Measurements from ENCODE around the gene KCNE2.

KCNE2 gene

DNA sequence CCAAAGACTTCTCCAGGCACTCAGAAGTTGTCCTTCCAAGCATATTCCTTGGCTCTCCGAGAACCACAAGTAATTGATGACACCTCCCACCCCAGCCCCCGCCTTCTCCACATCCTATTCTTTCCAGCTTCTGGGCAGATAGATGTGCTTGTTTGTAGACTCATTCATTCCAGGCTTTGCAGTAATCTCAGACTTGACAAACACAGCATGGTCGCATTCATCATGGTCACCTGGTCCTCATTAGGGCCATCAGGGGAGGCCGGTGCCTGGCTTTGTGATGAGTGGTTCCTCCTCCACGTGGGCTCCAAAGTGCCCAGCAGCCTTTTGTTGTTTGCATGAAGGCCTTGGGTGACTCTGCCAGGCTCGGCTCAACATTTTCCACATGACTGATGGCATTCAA is 28.5 kb upstream of the KCNE2 start:
- Histone ChIP-seq H3K4me3 (ENCODE audit: low read depth in 1 of 2, low read length in 2 of 2) (no peak overlapping the region), H3K27me3 (ENCODE audit: insufficient read depth, low read length, poor library complexity) (no peaks in the 10 kb centered on the region), H3K9ac (ENCODE audit: low read depth, low read length) (no peak overlapping the region), H3K36me3 (ENCODE audit: insufficient read depth, low read length) (no peaks in the 10 kb centered on the region), H3K4me1 (ENCODE audit: insufficient read depth, low read length) (no peaks in the 10 kb centered on the region), H3K27ac (ENCODE audit: low read length) (no peak overlapping the region), H3K4me2 (ENCODE audit: insufficient read depth, low read length) (no peak overlapping the region), H2AFZ (ENCODE audit: low read depth, low read length) (no peak overlapping the region), H4K20me1 (ENCODE audit: insufficient read depth, low read length) (no peaks in the 10 kb centered on the region), H3K79me2 (ENCODE audit: insufficient read depth, low read length) (no peaks in the 10 kb centered on the region), H3K9me3 (ENCODE audit: insufficient read depth, low read length, severe bottlenecking) (no peaks in the 10 kb centered on the region)
- ATAC-seq (ENCODE audit: insufficient read depth, low read depth) (no peak), DNase-seq (no peak)
- no peak for TF ChIP-seq EZH2 (IDR thresholded peaks at IDR 0.05; ENCODE audit: borderline replicate concordance, low read depth, low read length, severe bottlenecking)
- TF ChIP-seq, protein P1, sequence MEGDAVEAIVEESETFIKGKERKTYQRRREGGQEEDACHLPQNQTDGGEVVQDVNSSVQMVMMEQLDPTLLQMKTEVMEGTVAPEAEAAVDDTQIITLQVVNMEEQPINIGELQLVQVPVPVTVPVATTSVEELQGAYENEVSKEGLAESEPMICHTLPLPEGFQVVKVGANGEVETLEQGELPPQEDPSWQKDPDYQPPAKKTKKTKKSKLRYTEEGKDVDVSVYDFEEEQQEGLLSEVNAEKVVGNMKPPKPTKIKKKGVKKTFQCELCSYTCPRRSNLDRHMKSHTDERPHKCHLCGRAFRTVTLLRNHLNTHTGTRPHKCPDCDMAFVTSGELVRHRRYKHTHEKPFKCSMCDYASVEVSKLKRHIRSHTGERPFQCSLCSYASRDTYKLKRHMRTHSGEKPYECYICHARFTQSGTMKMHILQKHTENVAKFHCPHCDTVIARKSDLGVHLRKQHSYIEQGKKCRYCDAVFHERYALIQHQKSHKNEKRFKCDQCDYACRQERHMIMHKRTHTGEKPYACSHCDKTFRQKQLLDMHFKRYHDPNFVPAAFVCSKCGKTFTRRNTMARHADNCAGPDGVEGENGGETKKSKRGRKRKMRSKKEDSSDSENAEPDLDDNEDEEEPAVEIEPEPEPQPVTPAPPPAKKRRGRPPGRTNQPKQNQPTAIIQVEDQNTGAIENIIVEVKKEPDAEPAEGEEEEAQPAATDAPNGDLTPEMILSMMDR (IDR thresholded peaks at IDR 0.05; ENCODE audit: borderline replicate concordance, extremely low read depth, low read length, poor library complexity, severe bottlenecking): no peak

DNA sequence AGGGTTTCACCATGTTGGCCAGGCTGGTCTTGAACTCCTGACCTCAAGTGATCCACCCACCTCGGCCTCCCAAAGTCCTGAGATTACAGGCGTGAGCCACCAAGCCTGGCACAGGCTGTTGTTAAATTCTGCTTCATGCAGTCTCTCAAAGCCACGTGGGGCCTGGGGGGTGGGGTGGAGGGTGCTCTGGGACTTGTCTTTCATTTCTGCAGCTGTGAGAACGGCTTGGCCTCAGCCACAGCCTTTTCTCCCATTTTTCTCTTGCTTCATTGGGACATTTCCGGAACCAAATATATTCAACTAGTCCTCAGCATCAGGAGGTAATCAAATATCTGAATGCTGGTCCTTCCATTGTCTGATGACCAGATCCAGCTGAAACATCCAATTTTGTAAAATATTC is 27.6 kb upstream of the KCNE2 start:
- Histone ChIP-seq H2AFZ (ENCODE audit: low read depth, low read length) (no peak overlapping the region), H3K27me3 (ENCODE audit: insufficient read depth, low read length, poor library complexity) (no peaks in the 10 kb centered on the region), H3K27ac (ENCODE audit: low read length) (no peak overlapping the region)

DNA sequence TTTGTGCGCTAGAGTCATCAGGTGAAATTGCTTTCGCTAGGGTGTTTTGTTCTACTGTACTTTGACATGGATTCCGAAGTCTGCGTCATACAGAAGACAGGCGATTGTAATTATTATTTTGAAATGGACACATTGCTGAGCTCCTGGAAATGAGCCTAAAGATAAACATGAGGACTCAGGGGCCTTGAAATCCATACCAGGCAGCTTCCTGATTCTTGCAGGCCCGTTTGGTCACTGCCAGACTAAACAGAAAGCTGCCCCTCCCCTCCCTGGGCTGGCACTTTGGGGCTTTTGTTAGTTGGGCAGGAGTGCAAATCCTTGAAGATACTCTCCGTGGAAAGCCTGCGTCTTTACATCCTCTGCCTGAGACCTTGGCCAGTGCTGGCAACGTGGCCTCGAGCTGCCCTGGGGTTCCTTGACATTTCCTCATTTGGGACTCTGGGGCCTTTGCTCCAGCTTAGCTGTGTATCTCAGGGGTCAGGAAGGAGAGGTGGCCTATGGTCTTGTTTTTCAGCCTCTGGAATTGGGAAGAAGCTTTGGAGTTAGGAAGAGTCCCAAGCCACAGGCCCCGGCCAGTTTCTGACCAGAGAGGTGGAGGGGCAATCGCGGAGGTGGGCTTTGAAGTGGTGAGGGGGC is 26.9 kb upstream of the KCNE2 start:
- no peak for DNase-seq
- Histone ChIP-seq H3K4me1 (ENCODE audit: insufficient read depth, low read length) (no peaks in the 10 kb centered on the region), H2AFZ (ENCODE audit: low read depth, low read length) (no peak overlapping the region), H3K9ac (ENCODE audit: low read depth, low read length) (no peak overlapping the region), H3K27me3 (ENCODE audit: insufficient read depth, low read length, poor library complexity) (no peaks in the 10 kb centered on the region), H3K4me2 (ENCODE audit: insufficient read depth, low read length) (no peak overlapping the region), H3K36me3 (ENCODE audit: insufficient read depth, low read length) (no peaks in the 10 kb centered on the region), H4K20me1 (ENCODE audit: insufficient read depth, low read length) (no peaks in the 10 kb centered on the region), H3K4me3 (ENCODE audit: low read depth in 1 of 2, low read length in 2 of 2) (no peak overlapping the region), H3K79me2 (ENCODE audit: insufficient read depth, low read length) (no peaks in the 10 kb centered on the region), H3K9me3 (ENCODE audit: insufficient read depth, low read length, severe bottlenecking) (no peaks in the 10 kb centered on the region), H3K27ac (ENCODE audit: low read length) (no peak overlapping the region)
- no peak for ATAC-seq (ENCODE audit: insufficient read depth, low read depth)
- TF ChIP-seq EZH2 (IDR thresholded peaks at IDR 0.05; ENCODE audit: borderline replicate concordance, low read depth, low read length, severe bottlenecking): no peak
- TF ChIP-seq, protein P1 (IDR thresholded peaks at IDR 0.05; ENCODE audit: borderline replicate concordance, extremely low read depth, low read length, poor library complexity, severe bottlenecking): no peak

More for the DNA sequence above, 27.6 kb upstream of the KCNE2 start:
- ATAC-seq (ENCODE audit: insufficient read depth, low read depth) (no peak), DNase-seq (no peak)
- Histone ChIP-seq H4K20me1 (ENCODE audit: insufficient read depth, low read length) (no peaks in the 10 kb centered on the region), H3K36me3 (ENCODE audit: insufficient read depth, low read length) (no peaks in the 10 kb centered on the region), H3K9me3 (ENCODE audit: insufficient read depth, low read length, severe bottlenecking) (no peaks in the 10 kb centered on the region), H3K9ac (ENCODE audit: low read depth, low read length) (no peak overlapping the region), H3K4me2 (ENCODE audit: insufficient read depth, low read length) (no peak overlapping the region), H3K4me1 (ENCODE audit: insufficient read depth, low read length) (no peaks in the 10 kb centered on the region), H3K79me2 (ENCODE audit: insufficient read depth, low read length) (no peaks in the 10 kb centered on the region), H3K4me3 (ENCODE audit: low read depth in 1 of 2, low read length in 2 of 2) (no peak overlapping the region)
- TF ChIP-seq, protein P1 (IDR thresholded peaks at IDR 0.05; ENCODE audit: borderline replicate concordance, extremely low read depth, low read length, poor library complexity, severe bottlenecking): no peak
- TF ChIP-seq EZH2 (IDR thresholded peaks at IDR 0.05; ENCODE audit: borderline replicate concordance, low read depth, low read length, severe bottlenecking): no peak
